K562 (cell line): ENCODE results near the gene RERE. TPM values are rescaled to one million over a fixed set of nuclear protein-coding genes. Genes with fewer than 3 reads are reported as not detected.

ENCODE experiments used
- ADNP ChIP-seq: fragments of 200-800 bp; sonication (Bioruptor generic); IDR thresholded peaks from 2 replicates; pipeline ENCODE4 v1.6.1; 2016; ENCODE audit warnings: missing genetic modification characterization, missing compliant biosample characterization
- ARHGAP35 ChIP-seq: fragments of 450-650 bp; IDR thresholded peaks from 2 replicates; pipeline ENCODE4 v1.6.1; 2018; ENCODE audit not compliant: partially characterized antibody
- ARID1B ChIP-seq: fragments of 450-650 bp; IDR thresholded peaks from 2 replicates; pipeline ENCODE4 v1.6.1; 2016; ENCODE audit warnings: antibody characterized with exemption, mild to moderate bottlenecking, inconsistent platforms
- BDP1 ChIP-seq: IDR thresholded peaks from 3 replicates; pipeline ENCODE4 v1.6.1; 2011; ENCODE audit not compliant: insufficient read length, insufficient read depth
- CREB1 ChIP-seq, 2 experiments: sonication (generic) in 1 of 2; formaldehyde crosslinking in 1 of 2; IDR thresholded peaks; 2 replicates each; pipeline versions ENCODE4 v1.6.1 to v1.8.0; 2012 to 2022; ENCODE audit warnings: inconsistent platforms in 1 of 2, mild to moderate bottlenecking in 1 of 2, missing genetic modification reagents in 1 of 2, moderate library complexity in 1 of 2
- CXXC5 ChIP-seq: fragments of 250-450 bp; sonication (Bioruptor Pico); IDR thresholded peaks from 2 replicates; pipeline ENCODE4 v1.8.0; 2022; ENCODE audit warnings: inconsistent platforms, mild to moderate bottlenecking, moderate library complexity
- DPF2 ChIP-seq: fragments of 450-650 bp; IDR thresholded peaks from 2 replicates; pipeline ENCODE4 v1.6.1; 2016
- E2F6 ChIP-seq, 2 experiments: IDR thresholded peaks; 2 replicates each; pipeline ENCODE4 v1.6.1; 2011; ENCODE audit warnings: borderline replicate concordance in 1 of 2, control low read depth in 1 of 2, low read depth in 1 of 2, low read length in 1 of 2, mild to moderate bottlenecking in 1 of 2, mixed read lengths in 1 of 2, moderate library complexity in 1 of 2; ENCODE audit not compliant: insufficient read depth in 1 of 2, insufficient read length in 1 of 2, poor library complexity in 1 of 2, severe bottlenecking in 1 of 2; ENCODE audit errors: extremely low read depth in 1 of 2
- EP300 ChIP-seq: IDR thresholded peaks from 2 replicates; pipeline ENCODE4 v1.6.1; 2012; ENCODE audit warnings: low read length, improper control_type of control experiment
- FOXA1 ChIP-seq: fragments of 450-650 bp; IDR thresholded peaks from 2 replicates; pipeline ENCODE4 v1.6.1; 2016; ENCODE audit warnings: mild to moderate bottlenecking, borderline replicate concordance
- FOXP1 ChIP-seq: sonication (generic); formaldehyde crosslinking; IDR thresholded peaks from 2 replicates; pipeline ENCODE4 v1.8.0; 2022; ENCODE audit warnings: mild to moderate bottlenecking, missing genetic modification reagents
- KDM1A ChIP-seq, 2 experiments: fragments of 450-650 bp; IDR thresholded peaks; 2 replicates each; pipeline ENCODE4 v1.6.1; 2016; ENCODE audit warnings: mild to moderate bottlenecking in 2 of 2
- NBN ChIP-seq: fragments of 450-650 bp; IDR thresholded peaks from 2 replicates; pipeline ENCODE4 v1.6.1; 2016; ENCODE audit warnings: low read depth, mild to moderate bottlenecking
- NR2C1 ChIP-seq, 2 experiments: fragments of 450-650 bp; IDR thresholded peaks; 2 replicates each; pipeline ENCODE4 v1.6.1; 2017; ENCODE audit warnings: mild to moderate bottlenecking in 2 of 2, antibody characterized with exemption in 1 of 2, inconsistent platforms in 1 of 2, missing compliant biosample characterization in 1 of 2, missing genetic modification characterization in 1 of 2
- RBM15 ChIP-seq: fragments of 200-400 bp; formaldehyde crosslinking; IDR thresholded peaks from 2 replicates; pipeline ENCODE4 v1.6.1; 2018; ENCODE audit warnings: mild to moderate bottlenecking, low read length, moderate library complexity; ENCODE audit not compliant: insufficient read depth
- RCOR1 ChIP-seq, 2 experiments: IDR thresholded peaks; 2 replicates each; pipeline ENCODE4 v1.6.1; 2012; ENCODE audit warnings: low read depth in 2 of 2, low read length in 2 of 2, borderline replicate concordance in 1 of 2, improper control_type of control experiment in 1 of 2
- SAFB2 ChIP-seq: fragments of 200-400 bp; formaldehyde crosslinking; IDR thresholded peaks from 2 replicates; pipeline ENCODE4 v1.6.1; 2018; ENCODE audit warnings: borderline replicate concordance, low read length, low read depth, moderate library complexity; ENCODE audit not compliant: severe bottlenecking
- SMARCA4 ChIP-seq: fragments of 450-650 bp; IDR thresholded peaks from 2 replicates; pipeline ENCODE4 v1.6.1; 2016
- SMARCE1 ChIP-seq: fragments of 450-650 bp; IDR thresholded peaks from 2 replicates; pipeline ENCODE4 v1.7.1; 2016; ENCODE audit warnings: mild to moderate bottlenecking
- TAL1 ChIP-seq: fragments of 450-650 bp; IDR thresholded peaks from 2 replicates; pipeline ENCODE4 v1.6.1; 2016; ENCODE audit warnings: mild to moderate bottlenecking
- VEZF1 ChIP-seq: fragments of 200-800 bp; sonication (Bioruptor generic); IDR thresholded peaks from 2 replicates; pipeline ENCODE4 v1.6.1; 2017; ENCODE audit warnings: missing genetic modification characterization, missing compliant biosample characterization
- ZNF124 ChIP-seq: sonication (generic); formaldehyde crosslinking; IDR thresholded peaks from 2 replicates; pipeline ENCODE4 v1.8.1; 2022; ENCODE audit warnings: missing genetic modification reagents
- ZNF165 ChIP-seq: fragments of 250-450 bp; sonication (Bioruptor Pico); IDR thresholded peaks from 2 replicates; pipeline ENCODE4 v1.4.0; 2020; ENCODE audit warnings: borderline replicate concordance
- ZNF311 ChIP-seq: fragments of 250-450 bp; sonication (Bioruptor Pico); IDR thresholded peaks from 2 replicates; pipeline ENCODE4 v1.4.0; 2020; ENCODE audit warnings: mild to moderate bottlenecking, moderate library complexity
- ZNF668 ChIP-seq: fragments of 250-450 bp; sonication (Bioruptor Pico); IDR thresholded peaks from 2 replicates; pipeline ENCODE4 v1.8.0; 2022; ENCODE audit warnings: mild to moderate bottlenecking, inconsistent platforms
- ZNF699 ChIP-seq: fragments of 250-450 bp; sonication (Bioruptor Pico); IDR thresholded peaks from 2 replicates; pipeline ENCODE4 v1.8.0; 2021; ENCODE audit warnings: mild to moderate bottlenecking, moderate library complexity; ENCODE audit not compliant: insufficient replicate concordance
- ZZZ3 ChIP-seq: fragments of 450-650 bp; IDR thresholded peaks from 2 replicates; pipeline ENCODE4 v1.6.1; 2016; ENCODE audit warnings: antibody characterized with exemption, mild to moderate bottlenecking, moderate library complexity
- polyA plus RNA-seq, 8 experiments: library from polyadenylated mRNA; depleted of rRNA in 4 of 8; stranded (reverse) in 5 of 8; unstranded in 3 of 8; fragments of >200 nt; fragmentation: Nextera tagmentation in 2 of 8; fragmentation: Illumina TruSeq in 1 of 8; extraction: Ambion mirVana in 2 of 8; extraction: Trizol in 1 of 8; gene quantifications; 2 replicates each; pipeline versions ENCODE4 v1.2.1 to v1.2.3, GENCODE V29; 2011 to 2014; ENCODE audit warnings: inconsistent platforms in 1 of 8, missing spikeins in 1 of 8
- total RNA-seq, 7 experiments: library from RNA; depleted of rRNA in 6 of 7; stranded (reverse); fragments of >200 nt in 6 of 7; fragmentation: Illumina TruSeq in 2 of 7; extraction: Trizol in 2 of 7; gene quantifications; 2 replicates each; pipeline versions ENCODE4 v1.2.1 to v1.2.3, GENCODE V29; 2011 to 2021; ENCODE audit warnings: low replicate concordance in 1 of 7
- TF ChIP-seq, protein P1 (sequence below): fragments of 250-450 bp; sonication (Bioruptor Pico); IDR thresholded peaks from 2 replicates; pipeline ENCODE4 v1.8.0; 2021; ENCODE audit warnings: borderline replicate concordance, mild to moderate bottlenecking, moderate library complexity; ENCODE audit not compliant: poor library complexity, severe bottlenecking

RERE gene
- total and polyA plus RNA-seq, 9 of the 15 experiments (the other 6 are each of a cell fraction or from before 2014, with no cell fraction given): 3.0 to 51.5 (median 13.4) TPM

- TF ChIP-seq RCOR1 (IDR thresholded peaks at IDR 0.05; ENCODE audit: borderline replicate concordance in 1 of 2, low read depth in 2 of 2, low read length in 2 of 2) (peak in 1 of 2 experiments; percentile 28; a peak in 1 of 4 replicates), ZNF165 (CRISPR knock-in tag) (no peak), ZNF668 (no peak), NR2C1 (IDR thresholded peaks at IDR 0.05) (peak; percentile 6; the same call in 1 of the 2 replicates), NR2C1 (tag; IDR thresholded peaks at IDR 0.05) (no peak), SMARCE1 (peak; percentile 36; the same call in 1 of the 2 replicates), TAL1 (peak; percentile 67; the same call in 1 of the 2 replicates), KDM1A (IDR thresholded peaks at IDR 0.05) (peak in 1 of 2 experiments; percentile 15; a peak in 2 of 4 replicates), DPF2 (no peak), RBM15 (no peak), ARID1B (peak; percentile 61), BDP1 (no peak), E2F6 (IDR thresholded peaks at IDR 0.05; ENCODE audit: borderline replicate concordance in 1 of 2, extremely low read depth in 1 of 2, insufficient read depth in 1 of 2, insufficient read length in 1 of 2, low read depth in 1 of 2, low read length in 1 of 2, poor library complexity in 1 of 2, severe bottlenecking in 1 of 2) (no peak), NBN (no peak), VEZF1 (CRISPR knock-in tag) (no peak), ZNF124 (no peak), SMARCA4 (peak; percentile 61), SAFB2 (no peak), EP300 (peak; percentile 52), ZZZ3 (peak; percentile 15; the same call in 1 of the 2 replicates), ADNP (tag) (0 out of 2 replicates have a peak, but pooled peaks have one; percentile 13), ZNF311 (CRISPR knock-in tag) (no peak), FOXA1 (no peak), CREB1 (IDR thresholded peaks at IDR 0.05) (no peak), CREB1 (CRISPR knock-in tag; IDR thresholded peaks at IDR 0.05) (no peak), CXXC5 (CRISPR knock-in tag) (peak; percentile 53; the same call in 1 of the 2 replicates), ARHGAP35 (no peak), ZNF699 (no peak), FOXP1 (CRISPR knock-in tag) (no peak)
- TF ChIP-seq, protein P1, sequence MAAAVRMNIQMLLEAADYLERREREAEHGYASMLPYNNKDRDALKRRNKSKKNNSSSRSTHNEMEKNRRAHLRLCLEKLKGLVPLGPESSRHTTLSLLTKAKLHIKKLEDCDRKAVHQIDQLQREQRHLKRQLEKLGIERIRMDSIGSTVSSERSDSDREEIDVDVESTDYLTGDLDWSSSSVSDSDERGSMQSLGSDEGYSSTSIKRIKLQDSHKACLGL (CRISPR knock-in tag): no peak
Observed at GRCh38 chr1:8790478-8790877, 27.0 kb downstream of the RERE start (continued).
